Liver (tissue), 9 donors: ENCODE measurements around the gene TTC24. TPM values are rescaled to one million over a fixed set of nuclear protein-coding genes. Genes with fewer than 3 reads are reported as not detected.

ENCODE experiments used
- DNase-seq: peaks from one replicate; pipeline ENCODE4 v3.0.0-alpha.2; 2017; ENCODE audit warnings: low spot score
- H3K27ac ChIP-seq, 2 donors: one replicate each; pipeline ENCODE4 v1.7.0; 2013; ENCODE audit warnings: inconsistent platforms in 2 of 2, low read length in 2 of 2, control low read depth in 1 of 2, low read depth in 1 of 2, mild to moderate bottlenecking in 1 of 2
- H3K27me3 ChIP-seq, 4 donors: one replicate each; pipeline versions ENCODE4 v1.6.1 to v1.7.0; 2013; ENCODE audit warnings: low read length in 3 of 4, inconsistent platforms in 1 of 4, mild to moderate bottlenecking in 1 of 4, moderate library complexity in 1 of 4; ENCODE audit not compliant: control insufficient read depth in 4 of 4, insufficient read depth in 4 of 4
- H3K36me3 ChIP-seq, 4 donors: one replicate each; pipeline versions ENCODE4 v1.6.1 to v1.7.0; 2013; ENCODE audit warnings: low read length in 3 of 4, mild to moderate bottlenecking in 3 of 4, low read depth in 1 of 4, moderate library complexity in 1 of 4; ENCODE audit not compliant: control insufficient read depth in 4 of 4, insufficient read depth in 3 of 4
- H3K4me1 ChIP-seq, 4 donors: one replicate each; pipeline versions ENCODE4 v1.6.1 to v1.7.0; 2013; ENCODE audit warnings: low read length in 3 of 4, mild to moderate bottlenecking in 3 of 4, moderate library complexity in 1 of 4; ENCODE audit not compliant: control insufficient read depth in 4 of 4, insufficient read depth in 4 of 4
- H3K4me3 ChIP-seq, 3 donors: one replicate each; pipeline versions ENCODE4 v1.6.1 to v1.7.0; 2013; ENCODE audit warnings: low read length in 3 of 3, control low read depth in 1 of 3, low read depth in 1 of 3, mild to moderate bottlenecking in 1 of 3
- H3K9ac ChIP-seq, 2 donors: one replicate each; pipeline ENCODE4 v1.7.0; 2013; ENCODE audit warnings: low read length in 2 of 2, mild to moderate bottlenecking in 2 of 2, moderate library complexity in 2 of 2, control low read depth in 1 of 2, low read depth in 1 of 2
- H3K9me3 ChIP-seq, 4 donors: one replicate each; pipeline versions ENCODE4 v1.6.1 to v1.7.0; 2013; ENCODE audit warnings: low read length in 3 of 4; ENCODE audit not compliant: control insufficient read depth in 4 of 4
- FOXA1 ChIP-seq: IDR thresholded peaks from 2 replicates; pipeline ENCODE4 v1.6.1; 2016; ENCODE audit warnings: antibody characterized with exemption
- FOXA2 ChIP-seq: IDR thresholded peaks from 2 replicates; pipeline ENCODE4 v1.6.1; 2016; ENCODE audit warnings: antibody characterized with exemption
- GABPA ChIP-seq, 2 donors: IDR thresholded peaks in 1 of 2; conservative IDR thresholded peaks in 1 of 2; 2 replicates each; pipeline ENCODE4 v1.6.1; 2016; ENCODE audit warnings: antibody characterized with exemption in 2 of 2, mild to moderate bottlenecking in 1 of 2, moderate library complexity in 1 of 2
- HNF4G ChIP-seq: IDR thresholded peaks from 2 replicates; pipeline ENCODE4 v1.6.1; 2016; ENCODE audit warnings: antibody characterized with exemption
- JUND ChIP-seq, 2 donors: IDR thresholded peaks; 2 replicates each; pipeline ENCODE4 v1.6.1; 2016; ENCODE audit warnings: antibody characterized with exemption in 2 of 2
- NR2F2 ChIP-seq: IDR thresholded peaks from 2 replicates; pipeline ENCODE4 v1.6.1; 2016; ENCODE audit warnings: antibody characterized with exemption
- RAD21 ChIP-seq, 2 donors: IDR thresholded peaks; 2 replicates each; pipeline ENCODE4 v1.6.1; 2016; ENCODE audit warnings: antibody characterized with exemption in 2 of 2, mild to moderate bottlenecking in 2 of 2
- RXRA ChIP-seq, 2 donors: IDR thresholded peaks; 2 replicates each; pipeline ENCODE4 v1.6.1; 2017 to 2018; ENCODE audit warnings: antibody characterized with exemption in 2 of 2, mild to moderate bottlenecking in 1 of 2
- SP1 ChIP-seq: IDR thresholded peaks from 2 replicates; pipeline ENCODE4 v1.6.1; 2018; ENCODE audit warnings: antibody characterized with exemption, mild to moderate bottlenecking
- TAF1 ChIP-seq: conservative IDR thresholded peaks from 2 replicates; pipeline ENCODE4 v1.6.1; 2016; ENCODE audit warnings: antibody characterized with exemption, mild to moderate bottlenecking
- YY1 ChIP-seq: IDR thresholded peaks from 2 replicates; pipeline ENCODE4 v1.6.1; 2016; ENCODE audit warnings: antibody characterized with exemption, mild to moderate bottlenecking
- WGBS: extraction: QIAGEN DNeasy Blood & Tissue Kit; methylation state at CpG from one replicate; pipeline ENCODE4 v1.1.7; 2013; 5-methylcytosine and 5-hydroxymethylcytosine counted together
- polyA plus RNA-seq, 2 donors: library from polyadenylated mRNA; stranded (reverse) in 1 of 2; unstranded in 1 of 2; fragments of 200-250 nt in 1 of 2; fragments of >200 nt in 1 of 2; fragmentation: Nextera tagmentation in 1 of 2; extraction: Ambion mirVana in 1 of 2; gene quantifications; one replicate each; pipeline versions ENCODE4 v1.2.1 to v1.2.3, GENCODE V29; 2013 to 2015
- total RNA-seq, 2 donors: library from RNA; depleted of rRNA; stranded (reverse); fragments of >200 nt; gene quantifications; one replicate each; pipeline ENCODE4 v1.2.3, GENCODE V29; 2014
- TF ChIP-seq, protein P1 (sequence below): IDR thresholded peaks from 2 replicates; pipeline ENCODE4 v1.6.1; 2016; ENCODE audit warnings: antibody characterized with exemption, mild to moderate bottlenecking
- TF ChIP-seq, protein P2 (sequence below): fragments of 150-350 bp; IDR thresholded peaks from 2 replicates; pipeline ENCODE4 v1.5.1; 2017; ENCODE audit warnings: improper control_type of control experiment, low read depth, low read length; ENCODE audit not compliant: missing input control
- TF ChIP-seq, protein P3 (sequence below): IDR thresholded peaks from 2 replicates; pipeline ENCODE4 v1.6.1; 2016; ENCODE audit warnings: antibody characterized with exemption
- TF ChIP-seq, protein P4 (sequence below): IDR thresholded peaks from 2 replicates; pipeline ENCODE4 v1.6.1; 2016; ENCODE audit warnings: antibody characterized with exemption
- TF ChIP-seq, protein P5 (sequence below): IDR thresholded peaks from 2 replicates; pipeline ENCODE4 v1.6.1; 2016; ENCODE audit warnings: antibody characterized with exemption
- donor health status: healthy.
- donor health status: healthy.
- donor health status: healthy.
- donor health status: healthy.
- donor health status: healthy.

Gene TTC24
- total and polyA plus RNA-seq, 4 donors = 0.08 to 0.14 (median 0.10) TPM; not detected in 1

DNA sequence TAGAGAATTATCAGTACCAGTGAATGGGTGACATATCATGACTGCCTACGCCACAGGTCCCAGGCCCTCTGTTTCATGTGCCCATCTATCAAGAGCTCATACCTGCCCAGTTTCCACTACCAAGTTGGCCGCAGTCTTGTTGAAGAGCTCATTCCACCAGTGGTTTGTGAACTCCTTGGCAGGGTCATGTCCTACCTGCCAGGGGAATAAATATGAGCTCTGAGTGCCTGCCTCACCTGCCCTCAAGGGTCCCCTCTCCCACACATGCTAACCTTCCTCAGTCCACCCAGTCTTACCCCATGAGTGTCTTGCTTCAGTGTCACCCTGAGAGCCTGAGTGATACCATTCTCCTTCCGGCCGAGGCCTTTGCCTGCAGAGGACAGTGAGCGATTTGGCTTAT lies 18.6 kb downstream of the TTC24 start (continued):
- TF ChIP-seq, protein P1, sequence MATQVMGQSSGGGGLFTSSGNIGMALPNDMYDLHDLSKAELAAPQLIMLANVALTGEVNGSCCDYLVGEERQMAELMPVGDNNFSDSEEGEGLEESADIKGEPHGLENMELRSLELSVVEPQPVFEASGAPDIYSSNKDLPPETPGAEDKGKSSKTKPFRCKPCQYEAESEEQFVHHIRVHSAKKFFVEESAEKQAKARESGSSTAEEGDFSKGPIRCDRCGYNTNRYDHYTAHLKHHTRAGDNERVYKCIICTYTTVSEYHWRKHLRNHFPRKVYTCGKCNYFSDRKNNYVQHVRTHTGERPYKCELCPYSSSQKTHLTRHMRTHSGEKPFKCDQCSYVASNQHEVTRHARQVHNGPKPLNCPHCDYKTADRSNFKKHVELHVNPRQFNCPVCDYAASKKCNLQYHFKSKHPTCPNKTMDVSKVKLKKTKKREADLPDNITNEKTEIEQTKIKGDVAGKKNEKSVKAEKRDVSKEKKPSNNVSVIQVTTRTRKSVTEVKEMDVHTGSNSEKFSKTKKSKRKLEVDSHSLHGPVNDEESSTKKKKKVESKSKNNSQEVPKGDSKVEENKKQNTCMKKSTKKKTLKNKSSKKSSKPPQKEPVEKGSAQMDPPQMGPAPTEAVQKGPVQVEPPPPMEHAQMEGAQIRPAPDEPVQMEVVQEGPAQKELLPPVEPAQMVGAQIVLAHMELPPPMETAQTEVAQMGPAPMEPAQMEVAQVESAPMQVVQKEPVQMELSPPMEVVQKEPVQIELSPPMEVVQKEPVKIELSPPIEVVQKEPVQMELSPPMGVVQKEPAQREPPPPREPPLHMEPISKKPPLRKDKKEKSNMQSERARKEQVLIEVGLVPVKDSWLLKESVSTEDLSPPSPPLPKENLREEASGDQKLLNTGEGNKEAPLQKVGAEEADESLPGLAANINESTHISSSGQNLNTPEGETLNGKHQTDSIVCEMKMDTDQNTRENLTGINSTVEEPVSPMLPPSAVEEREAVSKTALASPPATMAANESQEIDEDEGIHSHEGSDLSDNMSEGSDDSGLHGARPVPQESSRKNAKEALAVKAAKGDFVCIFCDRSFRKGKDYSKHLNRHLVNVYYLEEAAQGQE = no peak
- TF ChIP-seq, protein P2, sequence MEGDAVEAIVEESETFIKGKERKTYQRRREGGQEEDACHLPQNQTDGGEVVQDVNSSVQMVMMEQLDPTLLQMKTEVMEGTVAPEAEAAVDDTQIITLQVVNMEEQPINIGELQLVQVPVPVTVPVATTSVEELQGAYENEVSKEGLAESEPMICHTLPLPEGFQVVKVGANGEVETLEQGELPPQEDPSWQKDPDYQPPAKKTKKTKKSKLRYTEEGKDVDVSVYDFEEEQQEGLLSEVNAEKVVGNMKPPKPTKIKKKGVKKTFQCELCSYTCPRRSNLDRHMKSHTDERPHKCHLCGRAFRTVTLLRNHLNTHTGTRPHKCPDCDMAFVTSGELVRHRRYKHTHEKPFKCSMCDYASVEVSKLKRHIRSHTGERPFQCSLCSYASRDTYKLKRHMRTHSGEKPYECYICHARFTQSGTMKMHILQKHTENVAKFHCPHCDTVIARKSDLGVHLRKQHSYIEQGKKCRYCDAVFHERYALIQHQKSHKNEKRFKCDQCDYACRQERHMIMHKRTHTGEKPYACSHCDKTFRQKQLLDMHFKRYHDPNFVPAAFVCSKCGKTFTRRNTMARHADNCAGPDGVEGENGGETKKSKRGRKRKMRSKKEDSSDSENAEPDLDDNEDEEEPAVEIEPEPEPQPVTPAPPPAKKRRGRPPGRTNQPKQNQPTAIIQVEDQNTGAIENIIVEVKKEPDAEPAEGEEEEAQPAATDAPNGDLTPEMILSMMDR = no peak

GRCh38 chr1:156598731-156599432 lies 19.4 kb downstream of the TTC24 start:
- H3K9ac ChIP-seq = no peak overlapping the region
- TF ChIP-seq, protein P3, sequence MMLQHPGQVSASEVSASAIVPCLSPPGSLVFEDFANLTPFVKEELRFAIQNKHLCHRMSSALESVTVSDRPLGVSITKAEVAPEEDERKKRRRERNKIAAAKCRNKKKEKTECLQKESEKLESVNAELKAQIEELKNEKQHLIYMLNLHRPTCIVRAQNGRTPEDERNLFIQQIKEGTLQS = no peak
- TF ChIP-seq HNF4G (no peak), YY1 (no peak), NR2F2 (no peak), FOXA2 (no peak), RXRA (IDR thresholded peaks at IDR 0.05) (no peak), JUND (IDR thresholded peaks at IDR 0.05) (no peak), SP1 (no peak), RAD21 (IDR thresholded peaks at IDR 0.05) (no peak), GABPA (IDR thresholded peaks at IDR 0.05 in 1 of 2, conservative IDR thresholded peaks at IDR 0.05 in 1 of 2) (no peak), TAF1 (no peak), FOXA1 (no peak)
- TF ChIP-seq, protein P2 = no peak
- TF ChIP-seq, protein P1 = no peak
- TF ChIP-seq, protein P4, sequence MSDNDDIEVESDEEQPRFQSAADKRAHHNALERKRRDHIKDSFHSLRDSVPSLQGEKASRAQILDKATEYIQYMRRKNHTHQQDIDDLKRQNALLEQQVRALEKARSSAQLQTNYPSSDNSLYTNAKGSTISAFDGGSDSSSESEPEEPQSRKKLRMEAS = no peak
- TF ChIP-seq, protein P5, sequence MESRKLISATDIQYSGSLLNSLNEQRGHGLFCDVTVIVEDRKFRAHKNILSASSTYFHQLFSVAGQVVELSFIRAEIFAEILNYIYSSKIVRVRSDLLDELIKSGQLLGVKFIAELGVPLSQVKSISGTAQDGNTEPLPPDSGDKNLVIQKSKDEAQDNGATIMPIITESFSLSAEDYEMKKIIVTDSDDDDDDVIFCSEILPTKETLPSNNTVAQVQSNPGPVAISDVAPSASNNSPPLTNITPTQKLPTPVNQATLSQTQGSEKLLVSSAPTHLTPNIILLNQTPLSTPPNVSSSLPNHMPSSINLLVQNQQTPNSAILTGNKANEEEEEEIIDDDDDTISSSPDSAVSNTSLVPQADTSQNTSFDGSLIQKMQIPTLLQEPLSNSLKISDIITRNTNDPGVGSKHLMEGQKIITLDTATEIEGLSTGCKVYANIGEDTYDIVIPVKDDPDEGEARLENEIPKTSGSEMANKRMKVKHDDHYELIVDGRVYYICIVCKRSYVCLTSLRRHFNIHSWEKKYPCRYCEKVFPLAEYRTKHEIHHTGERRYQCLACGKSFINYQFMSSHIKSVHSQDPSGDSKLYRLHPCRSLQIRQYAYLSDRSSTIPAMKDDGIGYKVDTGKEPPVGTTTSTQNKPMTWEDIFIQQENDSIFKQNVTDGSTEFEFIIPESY = no peak
- 78% methylated on average over 4 of the region's 4 CpGs for WGBS
- DNase-seq = no peak
- H3K27me3 ChIP-seq = no peaks in the 10 kb centered on the region
- peaks cover 6 to 33% (median 16%) of the 10 kb centered on the region in 4 donors for H3K36me3 ChIP-seq
- H3K27ac ChIP-seq = no peak overlapping the region
- no peaks in the 10 kb centered on the region for H3K9me3 ChIP-seq
- H3K4me3 ChIP-seq = no peak overlapping the region
- peaks cover 5 to 16% (median 11%) of the 10 kb centered on the region in 4 donors for H3K4me1 ChIP-seq
